Stimulated activated CD4-positive, alpha-beta T cell treated with anti-CD3 and anti-CD28 coated beads, Interleukin-1b, Interleukin-23, amount 100 ng/mL, for 24 hours (primary cell): Measurements from ENCODE around the gene HMMR.
"Not testable (repeated sequence)": the region's sequence is repeated elsewhere in the genome, so short reads cannot be mapped to it uniquely, and the experiment has no call there.

Experiments
- DNase-seq, 4 experiments: peaks; one replicate each; pipeline ENCODE4 v3.0.0-alpha.2; 2020; ENCODE audit warnings: low read depth in 4 of 4, low spot score in 1 of 4

HMMR gene

DNA sequence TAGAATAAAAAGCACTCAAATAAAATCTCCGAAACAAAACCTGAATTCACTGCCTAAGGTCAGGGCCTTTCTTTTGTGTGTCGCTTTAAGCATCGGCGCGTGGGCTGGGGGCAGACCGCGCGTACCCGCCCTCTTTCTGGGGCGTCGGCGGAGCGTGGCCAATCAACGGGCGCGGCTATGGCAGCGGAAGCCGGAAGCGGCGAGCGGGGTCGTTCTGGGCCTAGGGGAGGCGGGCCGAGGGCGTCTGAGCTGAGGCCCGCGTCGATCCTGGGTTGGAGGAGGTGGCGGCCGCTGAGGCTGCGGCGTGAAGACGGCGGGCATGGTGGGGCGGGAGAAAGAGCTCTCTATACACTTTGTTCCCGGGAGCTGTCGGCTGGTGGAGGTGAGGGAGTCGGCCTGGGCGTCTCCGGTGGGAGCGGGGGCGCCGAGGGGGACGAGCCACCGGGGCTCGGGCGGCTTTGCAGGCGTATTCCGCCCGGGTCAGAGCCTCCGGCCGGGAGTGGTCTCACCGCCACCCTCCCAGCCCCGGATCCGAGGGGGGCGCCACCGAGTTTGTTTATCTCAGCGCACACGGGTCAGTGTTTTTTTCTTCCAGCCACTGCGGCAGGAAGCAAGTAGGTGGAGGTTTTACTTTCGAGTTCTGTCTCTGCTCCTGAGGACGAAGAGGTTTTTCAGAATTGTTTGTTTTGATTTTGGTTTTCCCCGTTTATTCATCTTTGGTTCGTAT is 45.1 kb downstream of the HMMR start, which contains the start of gene MAT2B:
MAT2B (plus strand) TSS at position 252 of the 727 bp plus-strand sequence; CDS start at position 320, 68 bp downstream.
- peak; percentile 83 to 90 (median 88) for DNase-seq

DNA sequence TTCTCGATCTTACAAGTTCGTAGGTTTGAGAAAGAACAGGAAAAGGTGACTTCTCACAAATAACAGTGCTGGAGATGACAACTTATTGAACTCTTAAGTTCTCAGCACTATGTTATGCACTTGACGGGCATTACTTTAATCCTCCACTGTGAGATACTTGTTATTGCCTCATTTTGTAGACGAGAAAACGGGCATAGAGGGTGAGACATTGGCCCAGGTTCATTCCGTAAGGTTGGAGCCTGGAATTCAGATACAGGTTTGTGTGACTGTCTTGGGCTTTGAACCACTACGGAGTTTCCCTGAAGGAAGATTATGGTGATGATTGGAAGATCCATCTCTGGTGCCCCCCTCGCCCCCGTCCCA is 45.6 kb downstream of the HMMR start:
- no peak for DNase-seq

GRCh38 chr5:163506726-163507125 is 46.3 kb downstream of the HMMR start:
- no peak for DNase-seq

GRCh38 chr5:163508753-163509152 is 48.3 kb downstream of the HMMR start:
- DNase-seq, result no peak

- DNase-seq, result no peak
Measured at GRCh38 chr5:163509291-163509951, 49.0 kb downstream of the HMMR start.

DNA sequence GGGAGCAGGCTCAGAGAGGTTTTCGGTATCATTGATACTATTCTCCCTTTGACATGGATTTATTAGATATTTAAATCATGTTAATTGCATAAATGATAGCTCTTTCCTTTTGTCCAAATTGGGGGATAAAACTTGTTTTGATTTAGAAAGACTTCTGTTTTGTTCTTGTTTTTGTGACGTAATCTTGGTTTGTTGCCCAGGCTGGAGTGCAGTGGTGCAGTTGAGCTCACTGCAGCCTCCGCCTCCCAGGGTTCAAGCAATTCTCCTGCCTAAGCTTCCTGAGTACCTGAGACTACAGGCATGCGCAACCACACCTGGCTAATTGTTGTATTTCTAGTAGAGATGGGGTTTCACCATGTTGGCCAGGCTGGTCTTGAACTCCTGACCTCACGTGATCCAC is 52.1 kb downstream of the HMMR start:
- no peak for DNase-seq

GRCh38 chr5:163525096-163525495 is 64.7 kb downstream of the HMMR start:
- DNase-seq, result no peak

DNA sequence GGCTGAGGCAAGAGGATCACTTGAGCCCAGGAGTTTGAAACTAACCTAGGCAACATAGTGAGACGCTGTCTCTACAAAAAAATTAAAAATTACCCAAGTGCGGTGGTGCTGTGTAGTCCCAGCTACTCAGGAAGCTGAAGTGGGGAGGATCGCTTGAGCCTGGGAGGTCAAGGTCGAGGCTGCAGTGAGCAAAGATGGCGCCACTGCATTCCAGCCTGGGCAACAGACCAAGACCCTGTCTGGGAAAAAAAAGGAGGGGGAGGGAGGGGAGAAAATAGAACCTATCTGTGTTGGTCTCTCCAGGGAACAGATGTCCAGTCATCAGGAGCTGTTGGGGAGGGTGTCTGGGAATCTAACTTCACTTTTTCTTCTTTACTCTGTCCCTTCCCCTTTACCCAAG is 69.3 kb downstream of the HMMR start:
- DNase-seq, result no peak

- no peak for DNase-seq
Measured at GRCh38 chr5:163531272-163531671, 70.8 kb downstream of the HMMR start.

DNA sequence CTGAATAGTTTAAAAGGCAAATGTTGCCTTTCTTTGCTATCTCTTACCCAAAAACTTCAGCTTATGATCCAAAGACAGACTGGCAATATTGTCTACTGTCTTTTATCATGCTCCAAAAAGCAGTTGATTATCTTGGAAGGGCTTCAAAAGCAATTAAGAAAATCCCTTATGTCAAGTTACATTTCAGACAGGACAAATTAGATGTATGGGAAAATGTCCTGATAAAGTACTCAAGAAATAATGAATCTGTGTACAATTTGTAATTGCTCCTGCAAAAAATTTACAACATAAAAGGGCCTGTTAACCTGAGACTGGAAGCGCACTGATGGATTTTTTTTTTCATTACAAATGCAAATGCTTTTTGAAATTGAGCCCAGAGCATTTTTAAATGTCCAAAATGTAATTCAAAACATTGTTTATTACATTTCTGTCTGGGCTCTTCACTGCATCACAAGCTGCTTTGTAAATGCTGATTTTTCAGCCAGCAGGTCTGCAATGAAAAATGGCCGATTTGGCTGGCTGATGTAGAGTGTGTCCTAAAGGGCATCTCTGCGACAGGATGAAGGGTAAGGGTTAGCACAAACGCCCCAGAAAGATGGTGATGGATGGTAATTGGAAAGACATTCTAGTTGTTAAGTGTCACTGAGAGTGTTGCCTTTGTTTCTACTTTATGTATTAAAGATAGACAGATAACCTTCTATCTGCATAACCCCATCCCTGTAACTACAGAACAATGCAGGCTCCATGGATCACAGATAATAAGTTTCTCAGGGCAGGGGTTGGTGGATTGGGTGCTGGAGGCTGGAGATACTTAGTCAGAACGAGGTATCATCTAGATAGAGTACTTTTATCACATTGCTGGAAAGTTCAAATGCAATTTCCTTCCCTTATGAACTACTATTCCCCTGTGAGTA is 72.0 kb downstream of the HMMR start:
- no peak for DNase-seq

DNA sequence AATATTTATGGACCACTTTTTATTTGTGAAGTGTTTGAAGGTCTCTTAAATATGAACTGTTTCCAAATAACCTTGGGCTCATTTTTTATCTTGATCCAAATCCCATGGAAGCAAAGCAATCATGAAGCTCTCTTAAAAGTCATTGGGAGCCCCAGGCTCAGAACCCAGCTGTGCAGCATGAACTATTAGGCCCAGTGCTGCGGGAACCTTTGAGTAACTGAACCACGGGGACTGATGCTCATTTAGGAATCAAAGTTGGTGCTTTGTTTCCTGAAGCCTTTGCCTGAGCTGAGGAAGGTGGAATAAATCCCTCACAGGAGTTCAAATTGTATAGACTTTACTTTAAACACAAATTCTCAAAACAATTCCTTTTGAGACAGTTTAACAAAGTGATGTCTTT is 72.8 kb downstream of the HMMR start:
- DNase-seq, result no peak

DNA sequence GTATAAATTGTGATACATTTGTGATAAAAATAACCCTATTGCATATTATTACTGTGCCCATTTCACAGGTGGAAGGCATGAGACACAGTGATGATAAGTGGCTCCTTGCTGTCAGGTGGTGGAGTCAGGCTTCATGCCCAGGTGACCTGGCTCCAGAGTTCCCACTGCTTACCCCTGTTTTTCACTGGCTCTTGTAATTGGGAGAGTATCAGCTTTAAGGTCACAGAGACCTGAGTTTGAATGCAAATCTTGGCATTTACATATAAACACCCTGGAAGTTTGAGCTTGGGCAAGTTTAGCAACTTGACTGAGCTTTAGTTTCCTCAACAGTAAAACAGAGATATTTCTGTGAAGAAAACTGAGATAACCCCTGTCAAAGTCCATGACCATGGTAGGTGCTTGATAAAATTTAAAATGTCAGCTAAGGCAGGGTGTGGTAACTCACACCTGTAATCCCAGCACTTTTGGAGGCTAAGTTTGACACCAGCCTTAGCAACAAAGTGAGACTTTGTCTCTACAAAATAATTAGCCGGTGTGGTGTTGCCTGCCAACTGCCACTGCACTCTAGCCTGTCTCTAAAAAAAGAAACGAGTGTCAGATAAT is 74.2 kb downstream of the HMMR start:
- DNase-seq, result no peak

DNA sequence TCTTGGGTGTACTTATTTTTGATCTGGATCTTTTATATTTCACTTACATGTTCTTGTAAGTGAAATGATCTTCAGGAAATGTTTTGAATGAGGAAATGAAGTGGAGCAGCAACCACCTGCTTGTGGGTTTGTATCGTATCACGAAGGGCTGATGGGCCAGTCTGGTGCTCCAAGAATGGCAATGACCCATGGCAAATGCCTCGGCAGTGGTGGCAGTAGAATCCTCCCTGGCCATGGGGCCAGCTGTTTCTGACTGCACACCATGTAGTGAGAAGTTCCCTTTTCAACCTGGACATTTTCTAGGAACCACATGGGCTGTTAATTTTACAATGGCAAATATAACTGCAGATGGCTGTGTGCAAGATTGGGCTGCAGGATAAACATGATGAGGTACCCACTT is 74.9 kb downstream of the HMMR start:
- no peak for DNase-seq

DNA sequence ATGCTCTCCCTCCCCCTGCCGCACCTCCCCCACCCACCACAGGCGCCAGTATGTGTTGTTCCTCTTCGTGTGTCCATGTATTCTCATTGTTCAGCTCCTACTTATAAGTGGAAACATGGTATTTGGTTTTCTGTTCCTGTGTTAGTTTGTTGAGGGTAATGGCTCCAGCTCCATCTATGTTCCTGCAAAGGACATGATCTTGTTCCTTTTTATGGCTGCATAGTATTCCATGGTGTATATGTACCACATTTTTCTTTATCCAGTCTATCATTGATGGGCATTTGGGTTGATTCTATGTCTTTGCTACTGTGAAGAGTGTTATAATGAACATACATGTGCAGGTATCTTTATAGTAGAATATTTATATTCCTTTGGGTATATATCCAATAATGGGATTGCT is 76.0 kb downstream of the HMMR start:
- not testable (repeated sequence) for DNase-seq

DNA sequence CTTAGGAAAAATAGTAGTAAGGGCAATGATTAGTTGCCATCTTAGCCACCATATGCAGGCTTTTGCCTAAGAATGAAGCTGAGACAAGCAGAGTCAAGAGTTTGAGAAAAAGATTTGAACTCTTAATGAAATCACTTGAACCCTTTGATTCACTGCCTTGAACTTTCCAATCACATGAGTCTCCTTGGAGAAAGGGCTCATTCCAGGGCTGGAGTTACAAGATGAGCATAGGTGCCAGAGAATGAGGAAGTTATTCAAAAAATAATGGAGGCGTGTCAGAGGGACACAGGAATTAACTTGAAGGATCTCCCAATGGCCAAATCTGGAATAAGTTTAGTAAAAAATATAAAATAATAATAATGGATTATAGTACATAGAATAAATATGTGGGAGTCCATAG is 80.3 kb downstream of the HMMR start:
- DNase-seq, result no peak
